Measurements from ENCODE around the gene ZNF335. TPM values are rescaled to one million over a fixed set of nuclear protein-coding genes. Genes with fewer than 3 reads are reported as not detected.
"Not testable (repeated sequence)": the region's sequence is repeated elsewhere in the genome, so short reads cannot be mapped to it uniquely, and the experiment has no call there.

Gene ZNF335
- total RNA-seq, 1 donor from 2014 or later, result 7.2 TPM

- Histone ChIP-seq H2AFZ (replicated peaks) (peak within 1 kb of the TSS; percentile 92), H3K9me3 (ENCODE audit: low read depth) (no peaks in the 10 kb centered on the region), H4K20me1 (ENCODE audit: low read depth) (peaks cover 37% of the 10 kb centered on the region), H3K4me2 (peak within 1 kb of the TSS; percentile 90), H3K4me1 (peaks cover 21% of the 10 kb centered on the region), H3K9ac (peak within 1 kb of the TSS; percentile 100), H3K27me3 (no peaks in the 10 kb centered on the region), H3K4me3 (peak within 1 kb of the TSS; percentile 99), H3F3A (ENCODE audit: low read depth) (peaks cover 47% of the 10 kb centered on the region), H3K27ac (peak within 1 kb of the TSS; percentile 100), H3K36me3 (no peaks in the 10 kb centered on the region), H3K79me2 (ENCODE audit: low read depth) (peaks cover 53% of the 10 kb centered on the region)
- no peak for TF ChIP-seq EZH2phosphoT487 (IDR thresholded peaks at IDR 0.05)
- TF ChIP-seq EZH2 (IDR thresholded peaks at IDR 0.05), result no peak
- TF ChIP-seq CTCF (IDR thresholded peaks at IDR 0.05), result no peak
- Mint-ChIP-seq H3K9me3 (no peaks in the 10 kb centered on the region), H3K27ac (peak within 1 kb of the TSS; percentile 99), H3K4me1 (peaks cover 29% of the 10 kb centered on the region), H3K27me3 (ENCODE audit: insufficient read depth, low read depth) (peaks cover 5% of the 10 kb centered on the region), H3K4me3 (peak within 1 kb of the TSS; percentile 95), H3K36me3 (peaks cover 17% of the 10 kb centered on the region)
- peak; percentile 99 for DNase-seq (ENCODE audit: low spot score)
Measured at GRCh38 chr20:45934586-45935415, 37.2 kb downstream of the ZNF335 start, which contains the start of gene PCIF1. PCIF1 (plus strand) TSS chr20:45934683; CDS start chr20:45939000, 4,317 bp downstream.

- Mint-ChIP-seq H3K4me1 (peaks cover 29% of the 10 kb centered on the region), H3K27ac (peak overlapping the region; percentile 99), H3K27me3 (ENCODE audit: insufficient read depth, low read depth) (peaks cover 5% of the 10 kb centered on the region), H3K4me3 (peak overlapping the region; percentile 95), H3K9me3 (no peaks in the 10 kb centered on the region), H3K36me3 (peaks cover 12% of the 10 kb centered on the region)
- Histone ChIP-seq H3K27ac (peak overlapping the region; percentile 100), H3F3A (ENCODE audit: low read depth) (peaks cover 47% of the 10 kb centered on the region), H3K9me3 (ENCODE audit: low read depth) (no peaks in the 10 kb centered on the region), H3K4me3 (peak overlapping the region; percentile 99), H3K9ac (peak overlapping the region; percentile 100), H2AFZ (replicated peaks) (peak overlapping the region; percentile 92), H4K20me1 (ENCODE audit: low read depth) (peaks cover 37% of the 10 kb centered on the region), H3K4me1 (peaks cover 21% of the 10 kb centered on the region), H3K36me3 (no peaks in the 10 kb centered on the region), H3K79me2 (ENCODE audit: low read depth) (peaks cover 53% of the 10 kb centered on the region), H3K27me3 (no peaks in the 10 kb centered on the region), H3K4me2 (peak overlapping the region; percentile 90)
- peak; percentile 72 for DNase-seq (ENCODE audit: low spot score)
- TF ChIP-seq CTCF (IDR thresholded peaks at IDR 0.05), result no peak
- TF ChIP-seq EZH2 (IDR thresholded peaks at IDR 0.05), result no peak
- no peak for TF ChIP-seq EZH2phosphoT487 (IDR thresholded peaks at IDR 0.05)
Measured at GRCh38 chr20:45934046-45934585, 37.9 kb downstream of the ZNF335 start.

GRCh38 chr20:45933266-45934045 lies 38.5 kb downstream of the ZNF335 start:
- H3K4me1 ChIP-seq, result peaks cover 21% of the 10 kb centered on the region
- peaks cover 5% of the 10 kb centered on the region for H3K27me3 Mint-ChIP-seq (ENCODE audit: insufficient read depth, low read depth)
- no peaks in the 10 kb centered on the region for H3K9me3 ChIP-seq (ENCODE audit: low read depth)
- H3K4me2 ChIP-seq, result peak overlapping the region; percentile 90
- peak; percentile 89 for DNase-seq (ENCODE audit: low spot score)
- peak overlapping the region; percentile 100 for H3K27ac ChIP-seq
- no peaks in the 10 kb centered on the region for H3K9me3 Mint-ChIP-seq
- peak overlapping the region; percentile 99 for H3K4me3 ChIP-seq
- H3F3A ChIP-seq (ENCODE audit: low read depth), result peaks cover 44% of the 10 kb centered on the region
- H3K4me3 Mint-ChIP-seq, result peak overlapping the region; percentile 95
- peaks cover 29% of the 10 kb centered on the region for H3K4me1 Mint-ChIP-seq
- peak overlapping the region; percentile 99 for H3K27ac Mint-ChIP-seq
- peaks cover 53% of the 10 kb centered on the region for H3K79me2 ChIP-seq (ENCODE audit: low read depth)
- peak overlapping the region; percentile 100 for H3K9ac ChIP-seq
- H4K20me1 ChIP-seq (ENCODE audit: low read depth), result peaks cover 36% of the 10 kb centered on the region
- no peak overlapping the region for H2AFZ ChIP-seq (replicated peaks)
- peak; percentile 21 for TF ChIP-seq CTCF (IDR thresholded peaks at IDR 0.05)
- TF ChIP-seq EZH2 (IDR thresholded peaks at IDR 0.05), result no peak
- peaks cover 8% of the 10 kb centered on the region for H3K36me3 Mint-ChIP-seq
- H3K36me3 ChIP-seq, result no peaks in the 10 kb centered on the region
- no peaks in the 10 kb centered on the region for H3K27me3 ChIP-seq

GRCh38 chr20:45931680-45932079 lies 40.3 kb downstream of the ZNF335 start:
- not testable (repeated sequence) for H3K9me3 Mint-ChIP-seq; H3K4me3 Mint-ChIP-seq; H3K27me3 ChIP-seq; H3K9me3 ChIP-seq (ENCODE audit: low read depth); H3K27ac Mint-ChIP-seq; H3K36me3 ChIP-seq; H3K36me3 Mint-ChIP-seq; H2AFZ ChIP-seq (replicated peaks); H3K4me3 ChIP-seq; H3K9ac ChIP-seq; H3K4me2 ChIP-seq; H3K27me3 Mint-ChIP-seq (ENCODE audit: insufficient read depth, low read depth); H3K27ac ChIP-seq; DNase-seq (ENCODE audit: low spot score); H3K4me1 ChIP-seq
- Histone ChIP-seq H3K79me2 (ENCODE audit: low read depth) (peaks cover 39% of the 10 kb centered on the region), H3F3A (ENCODE audit: low read depth) (peaks cover 37% of the 10 kb centered on the region), H4K20me1 (ENCODE audit: low read depth) (peaks cover 18% of the 10 kb centered on the region)
- H3K4me1 Mint-ChIP-seq, result peaks cover 13% of the 10 kb centered on the region
